Caco-2 (cell line): ENCODE data around the gene SLC28A3. TPM values are rescaled to one million over a fixed set of nuclear protein-coding genes. Genes with fewer than 3 reads are reported as not detected.

ENCODE experiments used
- BruUV-seq: library from RNA; stranded (reverse); fragments of 400-500 nt; replicated peaks from 2 replicates; lab custom pipeline; 2021; lab: Mats Ljungman, UMichigan
- CTCF ChIA-PET: fragments of 300-600 bp; sonication (Branson Sonifier 250); formaldehyde crosslinking; loops from one replicate; lab custom pipeline; 2022; ENCODE audit warnings: antibody characterized with exemption; lab: Charles Lee
- POLR2A ChIA-PET: fragments of 300-600 bp; sonication (Branson Sonifier 250); formaldehyde crosslinking; loops from one replicate; lab custom pipeline; 2022; ENCODE audit warnings: antibody characterized with exemption; lab: Charles Lee
- DNase-seq, 2 experiments: peaks; one replicate each; pipeline versions ENCODE4 v3.0.0 to v3.0.0-alpha.2; 2020 to 2022
- H3K27me3 ChIP-seq: replicated peaks from 2 replicates; pipeline ENCODE4 v1.6.0; 2011; ENCODE audit warnings: low read length; ENCODE audit not compliant: control insufficient read depth, insufficient read depth
- H3K36me3 ChIP-seq: 2 replicates; pipeline ENCODE4 v1.5.1; 2011; ENCODE audit warnings: low read length; ENCODE audit not compliant: control insufficient read depth, insufficient read depth
- H3K4me1 ChIP-seq: fragments of 250-450 bp; sonication (Bioruptor Pico); 2 replicates; pipeline ENCODE4 v1.5.1; 2020; ENCODE audit warnings: mild to moderate bottlenecking
- H3K4me3 ChIP-seq: 2 replicates; pipeline ENCODE4 v1.5.1; 2011; ENCODE audit warnings: low read depth, mild to moderate bottlenecking, control low read depth, low read length
- H3K9me3 ChIP-seq: fragments of 250-450 bp; sonication (Bioruptor Pico); 2 replicates; pipeline ENCODE4 v1.5.1; 2020; ENCODE audit warnings: mild to moderate bottlenecking, moderate library complexity
- H3K27ac Mint-ChIP-seq: one replicate; pipeline ENCODE4 v1.8.0; 2022; ENCODE audit warnings: mixed read lengths; ENCODE audit not compliant: unreplicated experiment
- H3K27me3 Mint-ChIP-seq: one replicate; pipeline ENCODE4 v1.8.0; 2022; ENCODE audit warnings: mixed read lengths; ENCODE audit not compliant: insufficient read depth, unreplicated experiment
- H3K36me3 Mint-ChIP-seq: one replicate; pipeline ENCODE4 v1.8.0; 2022; ENCODE audit warnings: mild to moderate bottlenecking, mixed read lengths; ENCODE audit not compliant: insufficient read depth, unreplicated experiment
- H3K4me1 Mint-ChIP-seq: one replicate; pipeline ENCODE4 v1.8.0; 2022; ENCODE audit warnings: low read depth, mixed read lengths; ENCODE audit not compliant: unreplicated experiment
- H3K4me3 Mint-ChIP-seq: one replicate; pipeline ENCODE4 v1.8.0; 2022; ENCODE audit warnings: mild to moderate bottlenecking, moderate library complexity, mixed read lengths; ENCODE audit not compliant: unreplicated experiment
- H3K9me3 Mint-ChIP-seq: one replicate; pipeline ENCODE4 v1.8.0; 2022; ENCODE audit warnings: mixed read lengths; ENCODE audit not compliant: unreplicated experiment
- CTCF ChIP-seq, 2 experiments: fragments of 200-600 bp in 1 of 2; IDR thresholded peaks; 1 replicate in 1 of 2; 2 replicates in 1 of 2; pipeline versions ENCODE4 v1.5.1 to v1.8.0; 2011 to 2022; ENCODE audit warnings: antibody characterized with exemption in 1 of 2, control low read depth in 1 of 2, inconsistent platforms in 1 of 2, low read depth in 1 of 2, low read length in 1 of 2, mild to moderate bottlenecking in 1 of 2, moderate library complexity in 1 of 2; ENCODE audit not compliant: insufficient read depth in 1 of 2, severe bottlenecking in 1 of 2, unreplicated experiment in 1 of 2
- intact Hi-C: fragments of 100-400 bp; cut with micrococcal nuclease; formaldehyde crosslinking; loops from one replicate; pipeline ENCODE4 v1.10.0; 2022; ENCODE audit not compliant: unreplicated experiment
- total RNA-seq: library from RNA; stranded (reverse); gene quantifications from 2 replicates; pipeline ENCODE4 v1.2.3, GENCODE V29; 2022

SLC28A3 gene
- total RNA-seq, 1 experiment from 2014 or later: 2.6 TPM

GRCh38 chr9:84386753-84387152 lies 46.2 kb upstream of the SLC28A3 start:
- Histone ChIP-seq H3K9me3 (no peaks in the 10 kb centered on the region), H3K27me3 (no peaks in the 10 kb centered on the region), H3K4me1 (no peaks in the 10 kb centered on the region), H3K36me3 (no peaks in the 10 kb centered on the region), H3K4me3 (no peak overlapping the region)
- Mint-ChIP-seq H3K4me1 (peaks cover 5% of the 10 kb centered on the region), H3K9me3 (no peaks in the 10 kb centered on the region), H3K36me3 (no peaks in the 10 kb centered on the region), H3K27ac (no peak overlapping the region), H3K4me3 (no peak overlapping the region), H3K27me3 (no peaks in the 10 kb centered on the region)
- TF ChIP-seq CTCF (IDR thresholded peaks at IDR 0.05; ENCODE audit: insufficient read depth in 1 of 2, low read depth in 1 of 2, low read length in 1 of 2, severe bottlenecking in 1 of 2, unreplicated experiment in 1 of 2): no peak
- CTCF ChIA-PET: no interaction called here
- DNase-seq: no peak
- intact Hi-C loops: no loop called here
- BruUV-seq: no TSS peak
- POLR2A ChIA-PET: no interaction called here

GRCh38 chr9:84385386-84386040 lies 45.0 kb upstream of the SLC28A3 start:
- DNase-seq: no peak
- intact Hi-C loops: no loop called here
- H3K4me3 Mint-ChIP-seq: no peak overlapping the region
- no peaks in the 10 kb centered on the region for H3K27me3 Mint-ChIP-seq
- H3K27ac Mint-ChIP-seq: no peak overlapping the region
- Histone ChIP-seq H3K4me1 (no peaks in the 10 kb centered on the region), H3K4me3 (no peak overlapping the region), H3K27me3 (no peaks in the 10 kb centered on the region), H3K36me3 (no peaks in the 10 kb centered on the region), H3K9me3 (no peaks in the 10 kb centered on the region)
- no TSS peak for BruUV-seq
- TF ChIP-seq CTCF (IDR thresholded peaks at IDR 0.05; ENCODE audit: insufficient read depth in 1 of 2, low read depth in 1 of 2, low read length in 1 of 2, severe bottlenecking in 1 of 2, unreplicated experiment in 1 of 2): no peak
- CTCF ChIA-PET: no interaction called here
- POLR2A ChIA-PET: no interaction called here
- no peaks in the 10 kb centered on the region for H3K9me3 Mint-ChIP-seq
- H3K36me3 Mint-ChIP-seq: no peaks in the 10 kb centered on the region
- peaks cover 5% of the 10 kb centered on the region for H3K4me1 Mint-ChIP-seq

GRCh38 chr9:84384617-84385016 lies 44.1 kb upstream of the SLC28A3 start:
- no peaks in the 10 kb centered on the region for H3K9me3 ChIP-seq
- no TSS peak for BruUV-seq
- H3K36me3 ChIP-seq: no peaks in the 10 kb centered on the region
- ChIA-PET POLR2A (no interaction called here), CTCF (no interaction called here)
- Mint-ChIP-seq H3K9me3 (no peaks in the 10 kb centered on the region), H3K4me1 (peaks cover 5% of the 10 kb centered on the region), H3K27ac (no peak overlapping the region), H3K36me3 (no peaks in the 10 kb centered on the region), H3K4me3 (no peak overlapping the region), H3K27me3 (no peaks in the 10 kb centered on the region)
- H3K27me3 ChIP-seq: no peaks in the 10 kb centered on the region
- no peak overlapping the region for H3K4me3 ChIP-seq
- intact Hi-C loops: no loop called here
- H3K4me1 ChIP-seq: no peaks in the 10 kb centered on the region
- TF ChIP-seq CTCF (IDR thresholded peaks at IDR 0.05; ENCODE audit: insufficient read depth in 1 of 2, low read depth in 1 of 2, low read length in 1 of 2, severe bottlenecking in 1 of 2, unreplicated experiment in 1 of 2): no peak
- no peak for DNase-seq
